Ovary (tissue), 9 donors: ENCODE data around the gene BTNL2. TPM values are rescaled to one million over a fixed set of nuclear protein-coding genes. Genes with fewer than 3 reads are reported as not detected.

Source experiments
- DNase-seq, 5 donors: peaks; one replicate each; pipeline ENCODE4 v3.0.0-alpha.2; 2019 to 2020
- H3K27ac ChIP-seq, 2 donors: fragments of 200-600 bp; one replicate each; pipeline versions ENCODE4 v1.5.1 to v1.8.0; 2019 to 2022
- H3K27me3 ChIP-seq: fragments of 200-600 bp; one replicate; pipeline ENCODE4 v1.8.0; 2022
- H3K36me3 ChIP-seq: fragments of 200-600 bp; sonication (generic); one replicate; pipeline ENCODE4 v1.5.1; 2019
- H3K4me1 ChIP-seq: one replicate; pipeline ENCODE4 v1.8.1; 2013; ENCODE audit warnings: mild to moderate bottlenecking, moderate library complexity; ENCODE audit not compliant: insufficient read depth
- H3K4me3 ChIP-seq: fragments of 200-600 bp; sonication (generic); one replicate; pipeline ENCODE4 v1.5.1; 2017
- H3K9me3 ChIP-seq, 2 donors: fragments of 200-600 bp in 1 of 2; sonication (generic) in 1 of 2; one replicate each; pipeline versions ENCODE4 v1.5.1 to v1.8.1; 2013 to 2019; ENCODE audit warnings: mild to moderate bottlenecking in 1 of 2, moderate library complexity in 1 of 2
- EP300 ChIP-seq: sonication (generic); formaldehyde crosslinking; IDR thresholded peaks from one replicate; pipeline ENCODE4 v1.6.1; 2017; ENCODE audit warnings: antibody characterized with exemption
- POLR2A ChIP-seq: fragments of 450-650 bp; IDR thresholded peaks from one replicate; pipeline ENCODE4 v1.6.1; 2017; ENCODE audit warnings: antibody characterized with exemption, mild to moderate bottlenecking, moderate library complexity
- WGBS, 3 donors: extraction: QIAGEN DNeasy Blood & Tissue Kit in 1 of 3; methylation state at CpG; one replicate each; pipeline versions ENCODE4 v1.1.5 to v1.1.7; 2013 to 2017; 5-methylcytosine and 5-hydroxymethylcytosine counted together
- intact Hi-C, 4 donors: fragments of 100-400 bp; cut with DNase I; formaldehyde crosslinking; loops; one replicate each; pipeline versions ENCODE4 v1.11.0 to v1.15.1; 2022 to 2023
- polyA plus RNA-seq, 2 donors: library from polyadenylated mRNA; stranded (reverse); fragments of 200-250 nt in 1 of 2; fragments of 350-450 nt in 1 of 2; fragmentation: Illumina TruSeq in 1 of 2; extraction: RNeasy Lipid Tissue Mini Kit (QIAGEN cat#74804) in 1 of 2; gene quantifications; one replicate each; pipeline ENCODE4 v1.2.3, GENCODE V29; 2013 to 2014
- total RNA-seq, 7 donors: library from RNA; depleted of rRNA in 2 of 7; stranded (reverse); fragments of >200 nt in 2 of 7; fragmentation: NEBNext Ultra II Directional in 3 of 7; extraction: Animal tissue kit (Norgen Biotek cat#: 25700) in 3 of 7; gene quantifications; one replicate each; pipeline versions ENCODE4 v1.1.0 to v1.2.4, GENCODE V29; 2016 to 2023
- TF ChIP-seq, protein P1 (sequence below), 3 donors: fragments of 450-650 bp in 2 of 3; fragments of 200-600 bp in 1 of 3; IDR thresholded peaks; one replicate each; pipeline versions ENCODE4 v1.5.1 to v1.8.0; 2016 to 2022; ENCODE audit warnings: antibody characterized with exemption in 3 of 3, mild to moderate bottlenecking in 1 of 3
- donor health status: DM: no; HTN: no; CAD: no; lungs with moderate emphysema.
- donor health status: DM: no; HTN: no; CAD: no.
- donor health status: Bipolar disorder and iron deficiency.
- donor health status: DM: yes; HTN: yes; CAD: no.
- donor health status: DM: no; HTN: no; CAD: no.
- donor health status: DM: yes; HTN: yes; CAD: no.

BTNL2 gene
- total and polyA plus RNA-seq, 9 donors, result not detected

- H3K4me3 ChIP-seq, result no peak overlapping the region
- no peak for DNase-seq
- intact Hi-C loops, result no loop called here
- no peaks in the 10 kb centered on the region for H3K9me3 ChIP-seq
- 70 to 93% (median 93%) methylated on average over 2 of the region's 2 CpGs for WGBS, 3 donors
- H3K36me3 ChIP-seq, result no peaks in the 10 kb centered on the region
- H3K4me1 ChIP-seq, result no peaks in the 10 kb centered on the region
- H3K27me3 ChIP-seq, result no peaks in the 10 kb centered on the region
- TF ChIP-seq, protein P1, sequence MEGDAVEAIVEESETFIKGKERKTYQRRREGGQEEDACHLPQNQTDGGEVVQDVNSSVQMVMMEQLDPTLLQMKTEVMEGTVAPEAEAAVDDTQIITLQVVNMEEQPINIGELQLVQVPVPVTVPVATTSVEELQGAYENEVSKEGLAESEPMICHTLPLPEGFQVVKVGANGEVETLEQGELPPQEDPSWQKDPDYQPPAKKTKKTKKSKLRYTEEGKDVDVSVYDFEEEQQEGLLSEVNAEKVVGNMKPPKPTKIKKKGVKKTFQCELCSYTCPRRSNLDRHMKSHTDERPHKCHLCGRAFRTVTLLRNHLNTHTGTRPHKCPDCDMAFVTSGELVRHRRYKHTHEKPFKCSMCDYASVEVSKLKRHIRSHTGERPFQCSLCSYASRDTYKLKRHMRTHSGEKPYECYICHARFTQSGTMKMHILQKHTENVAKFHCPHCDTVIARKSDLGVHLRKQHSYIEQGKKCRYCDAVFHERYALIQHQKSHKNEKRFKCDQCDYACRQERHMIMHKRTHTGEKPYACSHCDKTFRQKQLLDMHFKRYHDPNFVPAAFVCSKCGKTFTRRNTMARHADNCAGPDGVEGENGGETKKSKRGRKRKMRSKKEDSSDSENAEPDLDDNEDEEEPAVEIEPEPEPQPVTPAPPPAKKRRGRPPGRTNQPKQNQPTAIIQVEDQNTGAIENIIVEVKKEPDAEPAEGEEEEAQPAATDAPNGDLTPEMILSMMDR (IDR thresholded peaks at IDR 0.05), result no peak
- no peak for TF ChIP-seq EP300
- no peak for TF ChIP-seq POLR2A
- H3K27ac ChIP-seq, result no peak overlapping the region
Measured at GRCh38 chr6:32444433-32444832, 37.5 kb upstream of the BTNL2 start.

- H3K4me1 ChIP-seq, result no peaks in the 10 kb centered on the region
- H3K27ac ChIP-seq, result no peak overlapping the region
- H3K36me3 ChIP-seq, result no peaks in the 10 kb centered on the region
- no peaks in the 10 kb centered on the region for H3K27me3 ChIP-seq
- H3K4me3 ChIP-seq, result no peak overlapping the region
- TF ChIP-seq EP300 (no peak), POLR2A (no peak)
- TF ChIP-seq, protein P1 (IDR thresholded peaks at IDR 0.05), result no peak
- intact Hi-C loops, result no loop called here
- DNase-seq, result no peak
- no peaks in the 10 kb centered on the region for H3K9me3 ChIP-seq
- 69 to 76% (median 75%) methylated on average over 8 of the region's 8 CpGs for WGBS, 3 donors
Measured at GRCh38 chr6:32442977-32443552, 36.1 kb upstream of the BTNL2 start.

GRCh38 chr6:32442243-32442667, 35.3 kb upstream of the BTNL2 start:
- Histone ChIP-seq H3K36me3 (no peaks in the 10 kb centered on the region), H3K4me1 (no peaks in the 10 kb centered on the region), H3K4me3 (no peak overlapping the region), H3K27me3 (no peaks in the 10 kb centered on the region), H3K27ac (no peak overlapping the region), H3K9me3 (no peaks in the 10 kb centered on the region)
- WGBS, 3 donors, result 81 to 90% (median 86%) methylated on average over 7 of the region's 7 CpGs
- intact Hi-C loops, result no loop called here
- no peak for DNase-seq
- TF ChIP-seq POLR2A, result no peak

- no peaks in the 10 kb centered on the region for H3K36me3 ChIP-seq
- intact Hi-C loops, result loop anchor here in 2 of 4 donors (10.0 kb wide), 2 partner anchors 255 to 265 kb away; no protein-coding TSS in a partner anchor
- 35 to 47% (median 37%) methylated on average over 9 of the region's 9 CpGs for WGBS, 3 donors
Measured at GRCh38 chr6:32439602-32440214, 32.7 kb upstream of the BTNL2 start, which contains the start of gene HLA-DRA. TSS of gene HLA-DRA (plus strand) at chr6:32439887. CDS start at chr6:32439951, 64 bp downstream.

More at GRCh38 chr6:32439602-32440214, 32.7 kb upstream of the BTNL2 start, which contains the start of gene HLA-DRA:
- H3K27ac ChIP-seq, result no peak within 1 kb of the TSS
- H3K9me3 ChIP-seq, result no peaks in the 10 kb centered on the region
- DNase-seq, result no peak
- no peak within 1 kb of the TSS for H3K4me3 ChIP-seq
- no peaks in the 10 kb centered on the region for H3K27me3 ChIP-seq
- TF ChIP-seq, protein P1 (IDR thresholded peaks at IDR 0.05), result no peak
- no peak for TF ChIP-seq EP300
- no peak for TF ChIP-seq POLR2A
- no peaks in the 10 kb centered on the region for H3K4me1 ChIP-seq
